Muscle of leg (tissue), 11 donors: ENCODE measurements around the gene HSPG2. TPM values are rescaled to one million over a fixed set of nuclear protein-coding genes. Genes with fewer than 3 reads are reported as not detected.

Experiments used
- DNase-seq: peaks from one replicate; pipeline ENCODE4 v3.0.0; 2013
- H3K27ac ChIP-seq: one replicate; pipeline ENCODE4 v1.5.1; 2013; ENCODE audit warnings: mild to moderate bottlenecking, low read length, control low read depth
- H3K27me3 ChIP-seq: one replicate; pipeline ENCODE4 v1.6.1; 2013; ENCODE audit warnings: low read length; ENCODE audit not compliant: control insufficient read depth, insufficient read depth
- H3K36me3 ChIP-seq: one replicate; pipeline ENCODE4 v1.6.1; 2013; ENCODE audit warnings: low read length; ENCODE audit not compliant: control insufficient read depth, insufficient read depth
- H3K4me1 ChIP-seq: one replicate; pipeline ENCODE4 v1.6.1; 2013; ENCODE audit warnings: low read length; ENCODE audit not compliant: control insufficient read depth, insufficient read depth
- H3K4me3 ChIP-seq: one replicate; pipeline ENCODE4 v1.5.1; 2013; ENCODE audit warnings: low read length, control low read depth
- H3K9me3 ChIP-seq: replicated peaks from 2 replicates; pipeline ENCODE4 v1.6.1; 2013; ENCODE audit warnings: low read depth, low read length; ENCODE audit not compliant: control insufficient read depth
- WGBS: methylation state at CpG from one replicate; pipeline ENCODE4 v1.1.5; 2013; ENCODE audit warnings: missing lambda C conversion rate; ENCODE audit not compliant: insufficient coverage; 5-methylcytosine and 5-hydroxymethylcytosine counted together
- polyA plus RNA-seq, 8 donors: library from polyadenylated mRNA; unstranded; fragments of 120-200 nt; gene quantifications; one replicate each; pipeline versions ENCODE4 v1.2.1 to v1.2.3, GENCODE V29; 2013; ENCODE audit warnings: inconsistent platforms in 1 of 8, low replicate concordance in 1 of 8; ENCODE audit not compliant: insufficient read length in 8 of 8, insufficient read depth in 1 of 8
- total RNA-seq: library from RNA; stranded (reverse); fragments of 120-200 nt; gene quantifications from one replicate; pipeline ENCODE4 v1.2.4, GENCODE V29; 2013

HSPG2 gene
- total and polyA plus RNA-seq, 9 donors = 149 to 460 (median 339) TPM

DNA sequence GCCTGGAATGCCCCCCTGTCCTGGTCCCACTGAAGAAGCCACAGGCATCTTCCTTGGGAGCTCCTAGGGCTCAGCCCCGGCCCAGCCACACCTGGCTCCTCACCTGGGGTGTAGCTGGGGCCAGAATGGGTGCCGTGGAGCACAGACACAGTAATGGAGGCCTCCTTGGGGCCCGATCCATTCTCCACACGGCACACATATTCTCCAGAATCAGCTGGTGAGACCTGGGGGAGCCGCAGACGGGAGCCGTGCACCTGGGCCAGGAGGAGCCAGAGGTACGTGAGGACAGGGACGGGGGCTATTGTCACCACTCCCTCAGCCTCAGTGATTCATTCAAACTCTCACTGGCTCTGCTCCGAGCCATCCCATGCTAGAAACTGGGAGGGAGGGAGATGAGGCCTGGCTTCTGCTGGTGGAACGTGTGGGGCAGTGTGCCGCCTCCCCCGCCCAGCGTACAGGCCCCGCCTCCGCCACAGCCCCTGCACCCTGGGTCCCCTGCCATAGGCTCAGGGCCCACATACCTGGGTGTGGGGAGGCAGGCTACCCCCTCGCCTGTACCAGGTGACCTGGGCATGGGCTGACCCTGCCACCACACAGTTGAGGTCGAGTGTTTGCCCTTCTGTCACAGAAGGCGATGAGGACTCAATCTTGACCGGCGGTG is 82.9 kb downstream of the HSPG2 start:
- Histone ChIP-seq H3K36me3 (peaks cover 92% of the 10 kb centered on the region), H3K27me3 (no peaks in the 10 kb centered on the region), H3K27ac (no peak overlapping the region), H3K9me3 (no peaks in the 10 kb centered on the region), H3K4me3 (no peak overlapping the region), H3K4me1 (no peaks in the 10 kb centered on the region)
- no peak for DNase-seq
- 85% methylated on average over 12 of the region's 21 CpGs for WGBS

DNA sequence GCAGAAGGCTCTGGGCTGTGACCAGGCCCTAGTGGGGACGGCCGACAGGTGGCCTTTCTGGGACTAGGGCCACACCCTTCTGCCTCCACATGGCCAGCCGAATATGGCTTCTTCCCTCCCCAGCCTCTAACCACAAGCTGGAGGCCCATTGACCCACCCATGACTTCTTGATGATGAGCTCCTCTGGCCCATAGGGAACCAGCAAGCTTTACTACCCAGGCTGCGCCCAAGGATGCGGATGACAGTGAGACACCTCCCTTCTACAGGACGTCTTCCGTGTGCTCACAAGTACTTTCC is 84.0 kb downstream of the HSPG2 start:
- no peak for DNase-seq
- WGBS = 88% methylated on average over 5 of the region's 7 CpGs
- Histone ChIP-seq H3K27me3 (no peaks in the 10 kb centered on the region), H3K36me3 (peaks cover 92% of the 10 kb centered on the region), H3K4me3 (no peak overlapping the region), H3K27ac (no peak overlapping the region), H3K4me1 (no peaks in the 10 kb centered on the region), H3K9me3 (no peaks in the 10 kb centered on the region)

DNA sequence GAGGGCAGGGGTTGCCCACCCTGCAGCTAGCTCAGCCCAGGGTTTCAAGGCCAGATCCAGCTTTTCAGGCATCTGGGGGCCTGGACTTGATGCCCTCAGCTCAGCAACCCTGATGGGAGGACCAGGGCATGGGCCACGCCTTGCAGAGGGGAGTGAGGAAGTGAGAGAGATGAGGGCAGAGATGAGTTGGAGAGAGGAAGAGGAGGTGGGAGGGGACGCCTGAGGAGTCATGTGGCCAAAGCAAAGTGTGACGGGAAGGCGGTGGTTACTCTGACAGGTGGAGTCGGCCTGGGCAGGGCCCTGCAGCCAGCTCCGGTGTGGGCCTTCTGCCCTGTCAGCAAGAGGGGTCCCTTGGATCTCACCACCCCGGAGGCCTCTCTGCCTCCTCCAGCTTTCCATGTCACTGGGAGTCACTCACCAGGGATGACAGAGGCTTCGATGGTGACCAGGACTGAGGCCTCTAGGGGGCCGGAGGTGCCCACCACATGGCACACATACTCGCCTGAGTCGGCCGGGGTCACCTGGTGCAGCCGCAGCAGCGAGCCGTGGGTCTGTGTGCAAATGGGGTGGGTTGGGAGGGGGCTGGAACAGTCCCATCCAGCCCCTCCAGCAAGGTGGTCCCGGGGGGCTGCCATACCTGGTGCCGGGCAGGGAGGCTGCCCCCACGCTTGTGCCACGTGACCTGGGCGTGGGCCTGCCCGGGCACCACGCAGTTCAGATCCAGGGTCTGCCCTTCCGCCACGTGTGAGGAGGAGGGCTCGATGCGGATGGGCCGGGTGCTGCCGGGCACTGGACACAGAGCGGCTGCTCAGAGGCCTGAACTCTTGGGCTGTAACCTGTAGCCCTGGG is 84.6 kb downstream of the HSPG2 start:
- H3K36me3 ChIP-seq = peaks cover 93% of the 10 kb centered on the region
- H3K27ac ChIP-seq = no peak overlapping the region
- DNase-seq = no peak
- WGBS = 89% methylated on average over 24 of the region's 29 CpGs
- H3K4me3 ChIP-seq = no peak overlapping the region
- no peaks in the 10 kb centered on the region for H3K9me3 ChIP-seq
- no peaks in the 10 kb centered on the region for H3K4me1 ChIP-seq
- H3K27me3 ChIP-seq = no peaks in the 10 kb centered on the region

DNA sequence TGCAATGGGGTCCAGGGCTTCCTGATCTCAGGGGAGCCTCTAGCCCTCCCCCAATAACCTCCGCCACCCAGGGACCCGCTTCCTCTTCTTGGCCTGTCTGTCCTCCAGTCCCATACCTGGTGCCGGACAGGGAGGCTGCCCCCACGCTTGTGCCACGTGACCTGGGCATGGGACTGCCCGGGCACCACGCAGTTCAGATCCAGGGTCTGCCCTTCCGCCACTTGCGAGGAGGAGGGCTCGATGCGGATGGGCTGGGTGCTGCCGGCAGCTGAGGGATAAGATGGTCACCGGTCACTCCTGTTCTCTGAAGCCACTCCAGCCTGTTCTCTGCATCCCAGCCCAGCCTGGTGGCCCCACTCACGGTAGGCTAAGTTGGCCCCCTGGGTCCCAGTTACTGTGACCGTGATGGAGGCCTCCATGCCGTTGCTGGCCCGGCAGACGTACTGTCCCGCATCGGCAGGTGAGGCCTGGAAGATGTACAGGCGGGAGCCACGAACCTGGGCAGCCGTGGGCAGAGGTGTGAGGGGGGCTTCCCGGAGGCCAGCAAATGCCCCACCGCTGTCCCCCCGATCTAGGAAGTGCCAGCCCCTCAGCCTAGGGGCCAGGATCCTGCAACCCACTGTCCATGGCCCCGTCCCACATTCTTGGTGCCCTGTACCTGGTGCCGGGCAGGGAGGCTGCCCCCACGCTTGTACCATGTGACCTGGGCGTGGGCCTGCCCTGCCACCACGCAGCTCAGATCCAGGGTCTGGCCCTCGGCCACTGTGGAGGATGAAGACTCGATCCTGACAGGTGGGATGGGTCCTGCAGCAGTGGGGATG is 85.5 kb downstream of the HSPG2 start:
- H3K9me3 ChIP-seq = no peaks in the 10 kb centered on the region
- no peaks in the 10 kb centered on the region for H3K27me3 ChIP-seq
- DNase-seq = no peak
- H3K4me1 ChIP-seq = no peaks in the 10 kb centered on the region
- 93% methylated on average over 32 of the region's 33 CpGs for WGBS
- no peak overlapping the region for H3K27ac ChIP-seq
- peaks cover 91% of the 10 kb centered on the region for H3K36me3 ChIP-seq
- H3K4me3 ChIP-seq = no peak overlapping the region

DNA sequence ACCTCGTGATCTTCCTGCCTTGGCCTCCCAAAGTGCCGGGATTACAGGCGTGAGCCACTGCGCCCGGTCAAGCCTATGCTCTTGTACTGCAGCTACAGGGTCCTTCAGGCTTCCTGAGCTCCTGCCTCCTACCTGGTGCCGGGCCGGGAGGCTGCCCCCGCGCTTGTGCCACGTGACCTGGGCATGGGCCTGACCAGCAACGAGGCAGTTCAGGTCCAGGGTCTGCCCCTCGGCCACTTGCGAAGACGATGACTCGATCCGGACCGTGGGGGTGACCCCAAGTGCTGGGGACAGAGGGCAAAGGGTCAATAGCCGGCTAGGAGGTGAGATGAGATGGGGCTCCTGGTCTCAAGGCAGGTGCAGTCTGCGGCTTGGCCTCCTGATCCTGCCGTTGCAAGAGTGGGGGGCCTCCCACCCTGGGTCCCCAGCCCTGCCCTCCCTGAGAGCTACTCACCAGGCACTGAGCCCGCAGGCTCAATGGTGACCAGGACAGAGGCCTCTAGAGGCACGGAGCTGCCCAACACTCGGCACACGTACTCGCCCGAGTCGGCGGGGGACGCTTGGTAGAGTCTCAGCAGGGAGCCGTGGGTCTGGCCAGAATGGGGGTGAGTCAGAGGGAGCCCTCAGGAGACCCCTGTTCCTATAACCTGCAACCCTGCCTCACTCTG is 87.1 kb downstream of the HSPG2 start:
- Histone ChIP-seq H3K36me3 (peaks cover 89% of the 10 kb centered on the region), H3K27ac (no peak overlapping the region), H3K27me3 (no peaks in the 10 kb centered on the region), H3K4me3 (no peak overlapping the region), H3K9me3 (no peaks in the 10 kb centered on the region), H3K4me1 (no peaks in the 10 kb centered on the region)
- WGBS = 92% methylated on average over 25 of the region's 30 CpGs
- DNase-seq = no peak

DNA sequence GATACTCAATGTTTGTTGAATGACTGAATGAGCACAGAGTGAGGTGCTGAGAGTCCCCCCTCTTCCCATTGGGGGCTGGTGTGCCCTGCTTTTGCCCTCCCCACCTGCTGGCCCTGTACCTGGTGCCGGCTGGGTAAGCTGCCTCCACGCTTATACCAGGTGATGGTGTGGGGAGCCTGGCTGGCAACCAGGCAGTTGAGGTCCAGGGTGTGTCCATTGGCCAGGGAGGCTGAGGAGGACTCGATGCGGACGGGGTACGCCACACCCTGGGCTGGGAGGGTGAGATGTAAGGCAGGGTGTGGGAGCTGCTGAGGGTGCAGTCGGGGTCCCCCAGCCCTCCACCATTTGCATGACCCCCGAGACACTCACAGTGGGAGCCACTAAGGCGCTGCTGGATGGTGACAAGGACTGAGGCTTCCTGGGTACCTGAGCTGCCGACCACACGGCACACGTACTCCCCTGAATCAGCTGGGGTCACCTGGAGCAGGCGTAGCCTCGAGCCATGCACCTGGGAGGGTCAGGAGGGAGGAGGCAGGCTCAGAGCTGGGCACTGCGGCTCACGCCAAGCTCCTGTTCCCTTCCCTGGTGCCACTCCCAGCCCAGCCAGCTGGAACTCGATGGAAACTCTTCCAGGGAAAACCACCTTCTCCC is 88.5 kb downstream of the HSPG2 start:
- Histone ChIP-seq H3K27ac (no peak overlapping the region), H3K4me1 (no peaks in the 10 kb centered on the region), H3K27me3 (no peaks in the 10 kb centered on the region), H3K36me3 (peaks cover 87% of the 10 kb centered on the region), H3K9me3 (no peaks in the 10 kb centered on the region), H3K4me3 (no peak overlapping the region)
- 92% methylated on average over 10 of the region's 17 CpGs for WGBS
- no peak for DNase-seq

DNA sequence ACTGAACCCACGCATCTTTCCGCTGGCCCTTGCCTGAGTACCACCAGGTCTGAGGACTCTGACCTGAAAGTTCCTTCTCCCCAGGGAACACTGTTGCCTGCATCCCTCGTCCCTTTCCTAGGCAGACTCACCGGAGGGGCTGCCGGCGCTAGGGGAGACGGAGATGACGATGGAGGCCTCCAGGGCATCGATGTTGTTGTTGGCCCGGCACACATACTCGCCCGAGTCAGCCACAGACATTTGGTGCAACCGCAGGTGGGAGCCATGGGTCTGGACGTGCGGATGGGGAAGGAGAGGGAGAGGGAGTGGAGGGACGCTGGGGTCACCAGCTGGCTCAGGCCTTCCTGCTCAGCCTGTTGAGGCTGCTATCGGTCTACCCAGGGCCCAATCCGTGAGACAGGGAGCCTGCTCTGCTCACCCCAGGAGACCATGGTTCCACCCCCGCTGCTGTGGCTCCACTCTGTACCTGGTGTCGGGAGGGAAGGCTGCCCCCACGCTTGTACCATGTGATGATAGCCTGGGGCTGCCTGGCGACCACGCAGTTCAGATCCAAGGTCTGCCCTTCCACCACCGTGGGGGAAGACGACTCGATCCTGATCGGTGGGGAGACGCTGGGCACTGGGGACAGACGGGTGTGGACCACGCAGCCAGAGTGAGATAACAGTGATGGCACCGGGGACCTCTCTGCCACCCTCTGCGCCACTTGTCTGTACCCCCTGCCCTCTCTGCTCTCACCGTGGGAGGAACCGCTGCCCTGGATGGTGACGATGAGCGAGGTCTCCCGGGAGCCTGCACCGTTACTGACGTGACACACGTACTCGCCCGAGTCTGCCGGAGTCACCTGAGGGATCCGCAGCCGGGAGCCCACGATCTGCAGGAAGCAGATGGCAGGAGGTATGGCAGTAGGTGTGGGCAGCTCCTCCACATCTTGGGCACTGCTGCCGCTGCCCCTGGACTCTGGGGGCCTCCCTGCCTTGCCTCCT is 89.6 kb downstream of the HSPG2 start:
- H3K4me3 ChIP-seq = no peak overlapping the region
- no peak overlapping the region for H3K27ac ChIP-seq
- H3K4me1 ChIP-seq = no peaks in the 10 kb centered on the region
- WGBS = 90% methylated on average over 45 of the region's 47 CpGs
- no peaks in the 10 kb centered on the region for H3K27me3 ChIP-seq
- H3K9me3 ChIP-seq = no peaks in the 10 kb centered on the region
- H3K36me3 ChIP-seq = peaks cover 91% of the 10 kb centered on the region
- no peak for DNase-seq

DNA sequence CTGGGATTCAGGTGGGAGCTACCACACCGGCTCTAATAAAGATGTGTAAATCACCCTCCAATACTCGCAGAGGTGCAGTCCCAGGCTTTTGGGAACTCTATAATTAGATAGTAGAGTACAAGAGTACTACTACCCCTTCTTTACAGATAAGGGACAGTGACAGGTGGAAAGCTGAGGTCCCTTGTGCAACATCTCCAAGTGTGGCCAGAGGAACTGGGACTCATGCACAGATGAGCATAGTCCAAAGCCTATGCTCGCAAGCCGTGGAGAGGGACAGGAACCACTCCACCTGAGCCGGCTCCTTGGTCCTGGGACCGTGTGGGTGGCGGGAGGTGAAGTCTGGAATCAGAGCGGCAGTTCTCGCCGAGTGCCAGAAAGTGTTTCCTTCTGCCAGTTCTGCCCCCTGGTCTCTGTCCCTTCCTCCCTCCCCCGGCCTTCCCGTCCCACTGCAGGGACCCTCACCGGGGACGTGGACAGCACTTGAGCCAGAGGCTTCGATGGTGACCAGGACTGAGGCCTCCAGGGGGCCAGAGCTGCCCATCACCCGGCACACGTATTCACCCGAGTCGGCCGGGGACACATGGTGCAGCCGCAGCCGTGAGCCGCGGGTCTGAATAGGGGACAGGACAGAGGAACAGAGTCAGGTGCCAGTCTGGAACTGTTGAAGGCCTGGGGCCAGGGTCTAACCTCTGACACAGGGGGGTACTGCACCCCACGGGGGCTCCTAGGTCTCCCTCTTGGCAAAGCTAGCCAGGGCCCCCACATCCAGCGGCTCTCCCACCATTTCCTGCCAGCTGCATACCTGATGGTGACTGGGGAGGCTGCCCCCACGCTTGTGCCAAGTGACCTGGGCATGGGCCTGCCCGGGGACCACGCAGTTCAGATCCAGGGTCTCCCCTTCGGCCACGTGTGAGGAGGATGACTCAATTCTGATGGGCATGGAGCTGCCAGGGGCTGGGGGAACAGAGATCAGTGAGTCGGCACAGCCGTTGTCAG is 91.2 kb downstream of the HSPG2 start:
- no peak for DNase-seq
- WGBS = 92% methylated on average over 20 of the region's 33 CpGs
- Histone ChIP-seq H3K27me3 (no peaks in the 10 kb centered on the region), H3K36me3 (peaks cover 91% of the 10 kb centered on the region), H3K27ac (no peak overlapping the region), H3K4me3 (no peak overlapping the region), H3K9me3 (no peaks in the 10 kb centered on the region), H3K4me1 (no peaks in the 10 kb centered on the region)
